GM10847 (cell line): ENCODE measurements around the gene SUPT6H.

Experiments
- POLR2A ChIP-seq: IDR thresholded peaks from 2 replicates; pipeline ENCODE4 v1.6.1; 2011; ENCODE audit not compliant: insufficient read length; ENCODE audit errors: extremely low read depth

The SUPT6H gene

GRCh38 chr17:28661635-28662526 is at the start of gene SUPT6H, which contains the start of gene SDF2:
TSS of gene SUPT6H (plus strand) at chr17:28662205. CDS start at chr17:28673402, 11,197 bp downstream.
TSS of gene SDF2 (minus strand) at chr17:28661906. CDS start at chr17:28661876, 30 bp downstream.
- peak; percentile 74 for TF ChIP-seq POLR2A

- TF ChIP-seq POLR2A = no peak
Observed at GRCh38 chr17:28612531-28612930, 49.5 kb upstream of the SUPT6H start.

- TF ChIP-seq POLR2A = no peak
Observed at GRCh38 chr17:28612936-28613872, 48.8 kb upstream of the SUPT6H start.

- TF ChIP-seq POLR2A = no peak
Observed at GRCh38 chr17:28613931-28614381, 48.0 kb upstream of the SUPT6H start, which contains the start of gene RSKR. TSS of gene RSKR (minus strand) at chr17:28614185. CDS start at chr17:28614161, 24 bp downstream.

- TF ChIP-seq POLR2A = no peak
Observed at GRCh38 chr17:28615260-28615940, 46.6 kb upstream of the SUPT6H start.

GRCh38 chr17:28616281-28616680 is 45.7 kb upstream of the SUPT6H start:
- TF ChIP-seq POLR2A = no peak

GRCh38 chr17:28618464-28618863 is 43.5 kb upstream of the SUPT6H start:
- no peak for TF ChIP-seq POLR2A

- no peak for TF ChIP-seq POLR2A
Observed at GRCh38 chr17:28620010-28620409, 42.0 kb upstream of the SUPT6H start.

GRCh38 chr17:28622186-28622585 is 39.8 kb upstream of the SUPT6H start:
- TF ChIP-seq POLR2A = no peak

- no peak for TF ChIP-seq POLR2A
Observed at GRCh38 chr17:28623696-28624095, 38.3 kb upstream of the SUPT6H start.

GRCh38 chr17:28624148-28624547 is 37.9 kb upstream of the SUPT6H start:
- TF ChIP-seq POLR2A = no peak

- TF ChIP-seq POLR2A = no peak
Observed at GRCh38 chr17:28626818-28627217, 35.2 kb upstream of the SUPT6H start.

GRCh38 chr17:28634206-28634865 is 27.7 kb upstream of the SUPT6H start:
- TF ChIP-seq POLR2A = no peak

- no peak for TF ChIP-seq POLR2A
Observed at GRCh38 chr17:28635506-28635905, 26.5 kb upstream of the SUPT6H start.

- no peak for TF ChIP-seq POLR2A
Observed at GRCh38 chr17:28641579-28641978, 20.4 kb upstream of the SUPT6H start.
